ENCODE measurements around the gene DCLK1.

Gene DCLK1

GRCh38 chr13:35891507-35892441, 239.4 kb downstream of the DCLK1 start:
- DNase-seq: no peak

DNA sequence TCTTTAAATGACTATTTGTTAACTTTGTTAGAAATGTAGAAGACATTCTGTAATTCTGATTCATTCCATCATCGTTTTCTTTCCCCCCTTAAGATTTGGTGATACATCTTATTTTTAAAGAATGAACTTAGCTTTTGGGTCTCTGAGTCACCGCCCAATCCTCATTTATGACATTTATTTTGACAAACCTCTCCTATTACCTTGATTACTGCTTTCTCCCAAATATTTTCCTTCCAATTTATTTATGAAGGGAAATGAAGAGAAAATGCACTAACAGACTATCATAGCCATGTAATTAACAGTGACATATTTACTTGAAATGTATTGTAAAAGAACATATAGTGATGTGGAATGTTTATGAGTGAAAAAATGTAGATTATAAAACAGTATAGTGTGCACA, 241.6 kb downstream of the DCLK1 start:
- DNase-seq: no peak

- DNase-seq: no peak
Observed at GRCh38 chr13:35888981-35889380, 242.2 kb downstream of the DCLK1 start.

DNA sequence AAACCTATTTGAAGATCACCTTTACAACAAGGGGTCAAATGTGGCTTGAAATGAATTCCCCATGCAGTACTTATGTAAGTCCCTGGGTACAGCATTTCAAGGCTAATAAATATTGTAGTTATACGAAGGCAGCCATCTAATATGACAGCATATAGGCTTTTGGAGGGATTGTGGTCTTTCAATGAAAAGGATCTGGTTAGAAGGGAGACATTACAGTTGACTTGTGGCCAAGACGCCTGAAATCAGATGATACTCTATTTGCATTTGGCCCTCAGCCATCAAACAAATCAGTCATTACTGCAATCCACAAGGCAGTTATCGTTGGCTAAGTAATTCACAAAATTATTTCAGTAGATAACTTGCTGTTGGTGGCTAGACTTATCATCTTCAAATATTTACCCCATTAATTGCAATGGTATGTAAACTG, 242.7 kb downstream of the DCLK1 start:
- DNase-seq: no peak

DNA sequence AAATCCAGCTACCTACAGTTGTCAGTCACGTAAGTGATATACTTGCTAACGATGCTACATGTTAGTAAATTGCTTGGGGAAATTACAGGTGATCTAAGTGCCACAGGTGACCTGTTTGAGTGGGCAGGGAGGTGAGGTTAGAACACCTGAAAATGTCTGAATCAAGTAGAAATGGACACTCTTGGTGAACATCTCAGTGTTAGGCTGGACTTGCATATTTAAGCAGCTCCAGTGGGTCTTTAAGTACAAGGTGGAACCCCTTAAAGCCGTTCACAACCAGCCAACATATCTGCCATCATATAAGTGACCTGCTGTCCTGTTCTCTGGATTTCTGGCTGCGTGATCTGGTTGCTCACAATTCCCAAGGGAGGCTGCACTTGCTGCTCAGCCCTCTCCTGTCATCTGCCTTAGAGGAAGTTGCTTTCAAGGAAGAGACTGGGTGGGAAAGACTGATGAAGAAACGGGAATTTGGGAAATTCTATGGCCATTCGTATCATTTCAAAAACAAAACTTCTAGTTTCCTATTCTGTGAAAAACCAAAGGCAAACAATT, 244.0 kb downstream of the DCLK1 start:
- no peak for DNase-seq

- DNase-seq: no peak
Observed at GRCh38 chr13:35886332-35887114, 244.7 kb downstream of the DCLK1 start.

- DNase-seq: no peak
Observed at GRCh38 chr13:35884211-35884760, 246.9 kb downstream of the DCLK1 start.

GRCh38 chr13:35882722-35883497, 248.3 kb downstream of the DCLK1 start:
- DNase-seq: no peak

GRCh38 chr13:35881360-35881759, 249.8 kb downstream of the DCLK1 start:
- DNase-seq: no peak

DNA sequence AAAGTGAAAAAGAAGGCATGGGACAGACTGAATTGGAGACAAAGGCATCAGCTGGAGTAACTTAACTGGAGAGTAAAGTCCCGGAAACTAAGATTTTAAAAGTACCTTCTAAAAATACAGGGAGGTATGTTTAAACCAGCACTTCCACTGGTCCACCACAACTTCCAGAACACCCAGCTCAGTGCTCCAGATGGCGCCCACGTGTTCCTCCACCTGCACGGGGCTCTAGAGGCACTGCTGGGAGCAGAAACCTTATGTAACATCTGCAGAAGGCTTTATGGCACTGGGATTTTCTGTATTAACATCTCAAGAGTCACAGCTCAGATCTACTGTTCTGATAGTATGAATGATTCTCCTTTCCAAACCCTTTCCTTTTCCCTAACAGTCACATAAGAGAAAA, 252.1 kb downstream of the DCLK1 start:
- no peak for DNase-seq

- no peak for DNase-seq
Observed at GRCh38 chr13:35876601-35877000, 254.6 kb downstream of the DCLK1 start.

DNA sequence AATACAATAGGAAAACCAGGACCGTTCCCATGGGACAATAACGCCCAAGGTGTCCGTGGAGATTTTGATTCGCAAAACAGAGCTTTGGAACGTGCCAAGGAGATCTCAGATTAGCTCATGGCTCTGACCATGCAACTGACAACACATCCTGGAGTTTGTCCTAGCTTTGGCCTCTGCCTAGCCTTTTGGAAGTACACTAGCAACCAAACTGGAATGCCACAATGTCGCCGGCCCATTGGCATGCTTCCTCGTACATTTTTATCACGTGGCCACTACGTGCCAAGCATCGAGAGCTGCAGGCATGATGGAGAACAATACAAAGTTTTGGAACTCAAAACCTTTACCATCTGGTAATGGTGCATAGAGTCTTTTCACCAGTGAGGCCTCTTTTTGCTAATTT, 256.5 kb downstream of the DCLK1 start:
- no peak for DNase-seq

DNA sequence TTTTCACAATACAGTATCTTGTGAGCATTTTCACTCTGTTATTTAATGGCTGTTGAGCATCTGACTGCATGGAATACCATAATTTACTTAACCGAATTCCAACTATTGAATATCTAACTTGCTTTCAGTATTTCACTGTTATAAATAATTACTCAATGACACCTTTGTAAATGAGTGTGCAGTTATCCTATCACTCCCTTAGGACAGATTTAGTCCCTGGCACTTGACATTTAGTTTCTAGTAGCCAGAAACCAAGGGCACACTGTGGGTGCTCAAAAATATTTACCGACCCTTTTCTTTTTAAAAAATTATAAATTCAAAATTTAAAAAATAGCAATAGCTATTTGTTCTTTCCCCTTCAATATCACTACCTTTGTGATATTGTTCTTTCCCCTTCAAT, 258.8 kb downstream of the DCLK1 start:
- DNase-seq: no peak

- DNase-seq: no peak
Observed at GRCh38 chr13:35871561-35871960, 259.6 kb downstream of the DCLK1 start.

GRCh38 chr13:35866801-35867200, 264.4 kb downstream of the DCLK1 start:
- peak; percentile 49 for DNase-seq

GRCh38 chr13:35865341-35866240, 265.6 kb downstream of the DCLK1 start:
- DNase-seq: no peak

GRCh38 chr13:35860661-35861060, 270.5 kb downstream of the DCLK1 start:
- DNase-seq: no peak

GRCh38 chr13:35859981-35860380, 271.2 kb downstream of the DCLK1 start:
- DNase-seq: no peak

DNA sequence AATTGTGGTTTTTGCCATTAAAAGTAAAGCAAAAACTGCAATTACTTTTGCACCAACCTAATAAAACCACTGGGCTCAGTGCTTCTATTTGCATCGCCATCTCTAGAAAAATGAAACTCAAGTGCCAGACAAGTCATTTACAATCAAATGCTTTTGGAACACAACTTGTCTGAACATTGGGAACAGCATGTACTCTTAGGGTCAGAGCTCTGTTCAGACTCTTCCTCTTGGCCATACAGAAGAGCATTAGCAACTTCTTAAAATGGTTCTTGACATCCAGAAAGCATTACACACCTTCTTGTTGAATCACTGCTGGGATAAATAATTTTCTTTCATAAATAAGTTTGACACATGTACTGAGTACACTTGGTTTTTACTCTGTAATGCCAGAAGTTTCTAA, 272.5 kb downstream of the DCLK1 start:
- DNase-seq: no peak

DNA sequence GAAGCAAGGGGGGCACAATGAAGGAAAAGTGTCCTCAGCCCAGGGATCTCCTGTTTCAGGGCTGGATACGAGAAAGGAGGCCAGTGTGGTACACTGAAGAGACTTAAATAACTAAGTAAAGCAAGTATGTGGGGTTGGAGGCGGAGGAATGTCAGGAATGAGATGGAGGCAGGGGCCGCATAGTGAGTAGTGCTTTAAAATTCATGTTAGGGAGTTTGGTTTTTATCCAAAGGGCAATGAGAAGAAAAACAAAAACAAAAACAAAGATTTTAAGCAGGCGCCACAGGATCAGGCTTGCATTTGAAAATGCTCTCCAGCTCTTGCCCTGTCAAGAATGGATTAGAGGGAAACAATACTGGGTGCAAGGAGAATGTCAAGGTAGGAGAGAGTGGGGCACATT, 273.4 kb downstream of the DCLK1 start:
- no peak for DNase-seq

- DNase-seq: no peak
Observed at GRCh38 chr13:35856721-35857364, 274.3 kb downstream of the DCLK1 start.
